Retina (tissue), 1 donor: ENCODE measurements around the gene PAIP1.
"Not testable (repeated sequence)": the region's sequence is repeated elsewhere in the genome, so short reads cannot be mapped to it uniquely, and the experiment has no call there.

Experiments used
- DNase-seq: peaks from one replicate; pipeline ENCODE4 v3.0.0-alpha.2; 2016

The PAIP1 gene

DNA sequence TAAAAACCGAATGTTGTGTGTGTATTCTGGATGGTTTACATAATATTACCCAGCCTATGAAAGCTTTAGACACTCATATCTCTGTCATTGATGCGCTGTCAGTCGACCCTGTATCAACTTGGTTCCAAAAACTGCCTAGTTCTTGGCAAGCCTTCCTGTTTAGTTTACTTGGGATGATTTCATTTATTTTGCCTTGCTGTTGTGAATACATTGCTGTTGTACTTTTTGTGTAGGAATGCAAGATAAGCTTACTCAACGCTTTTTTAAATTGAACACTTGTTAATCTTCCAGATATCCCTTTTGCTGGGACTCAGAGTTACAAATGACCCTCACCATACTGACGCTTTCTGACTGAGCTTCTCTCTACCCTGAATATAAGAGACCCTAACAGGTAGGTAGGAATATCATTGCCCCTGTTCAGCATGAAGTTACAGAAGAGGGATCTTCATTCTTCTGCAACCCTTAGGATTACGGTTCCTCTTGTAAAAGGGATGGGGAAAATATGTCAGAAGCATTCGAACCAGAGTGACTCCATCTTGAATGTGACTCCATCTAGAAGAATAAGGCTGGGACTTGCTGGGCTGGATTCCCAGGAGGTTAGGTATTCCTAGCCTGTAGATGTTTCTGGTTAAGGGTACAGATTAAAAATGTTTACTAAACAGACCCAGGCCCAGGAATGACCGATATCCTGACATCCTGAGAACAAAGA is 13.7 kb upstream of the PAIP1 start:
- no peak for DNase-seq

DNA sequence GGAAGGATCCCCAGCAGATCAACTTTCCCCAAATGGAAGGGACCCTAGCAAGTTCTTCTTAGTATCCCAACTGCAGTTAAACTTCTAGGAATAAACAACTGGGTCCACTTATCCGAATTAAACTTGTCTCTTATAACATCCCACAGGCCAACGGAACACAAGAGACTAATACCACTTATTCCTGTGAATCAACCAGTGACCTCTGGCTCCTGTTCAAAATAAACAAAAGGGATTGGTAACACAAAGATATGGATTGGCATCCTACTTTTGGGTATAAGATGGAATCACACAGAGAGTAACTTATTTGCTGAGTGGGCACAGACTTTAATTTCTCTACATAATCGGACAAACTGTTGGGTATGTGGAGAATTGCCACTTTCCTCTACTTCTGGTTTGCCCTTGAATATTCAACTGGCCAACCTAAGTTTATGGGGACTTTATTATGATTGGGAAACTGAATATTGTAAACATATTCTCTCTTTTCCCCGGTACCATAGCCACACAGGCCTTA is 12.4 kb upstream of the PAIP1 start:
- no peak for DNase-seq

DNA sequence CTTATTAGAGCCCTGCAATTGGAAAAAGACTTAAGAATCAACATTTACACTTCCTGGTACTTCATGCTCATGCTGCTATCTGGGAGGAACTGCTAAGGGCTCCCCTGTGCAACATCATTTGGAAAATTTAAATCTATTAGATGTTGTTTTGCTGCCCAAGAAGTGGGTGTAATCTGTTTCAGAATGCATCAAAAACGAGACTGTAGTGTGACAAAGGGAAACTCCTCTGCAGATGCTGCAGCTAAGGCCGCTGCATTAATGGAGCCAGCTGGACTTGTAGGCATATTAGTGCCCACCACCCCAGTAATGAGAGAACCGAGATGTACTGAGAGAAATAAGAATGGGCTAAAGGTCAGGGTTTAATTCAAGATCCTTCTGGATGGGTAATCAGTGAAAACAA is 11.1 kb upstream of the PAIP1 start:
- no peak for DNase-seq

DNA sequence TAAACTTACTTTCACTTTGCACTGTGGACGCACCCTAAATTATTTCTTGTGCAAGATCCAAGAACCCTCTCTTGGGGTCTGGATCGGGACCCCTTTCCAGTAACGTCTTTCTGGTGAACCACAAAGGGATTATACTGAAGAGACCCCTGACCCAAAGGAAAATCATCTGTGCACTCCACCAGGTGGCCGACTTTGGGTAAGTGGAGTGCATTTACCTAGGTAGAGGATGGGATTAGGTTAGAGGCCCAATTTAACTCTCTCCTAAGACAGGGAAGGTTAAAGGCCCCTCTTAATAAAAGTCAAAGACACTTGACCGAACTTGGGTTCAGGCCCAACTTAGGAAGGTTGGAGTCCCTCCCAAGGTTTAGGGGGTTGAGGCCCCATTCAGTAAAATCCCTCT is 8.2 kb upstream of the PAIP1 start:
- DNase-seq = no peak

DNA sequence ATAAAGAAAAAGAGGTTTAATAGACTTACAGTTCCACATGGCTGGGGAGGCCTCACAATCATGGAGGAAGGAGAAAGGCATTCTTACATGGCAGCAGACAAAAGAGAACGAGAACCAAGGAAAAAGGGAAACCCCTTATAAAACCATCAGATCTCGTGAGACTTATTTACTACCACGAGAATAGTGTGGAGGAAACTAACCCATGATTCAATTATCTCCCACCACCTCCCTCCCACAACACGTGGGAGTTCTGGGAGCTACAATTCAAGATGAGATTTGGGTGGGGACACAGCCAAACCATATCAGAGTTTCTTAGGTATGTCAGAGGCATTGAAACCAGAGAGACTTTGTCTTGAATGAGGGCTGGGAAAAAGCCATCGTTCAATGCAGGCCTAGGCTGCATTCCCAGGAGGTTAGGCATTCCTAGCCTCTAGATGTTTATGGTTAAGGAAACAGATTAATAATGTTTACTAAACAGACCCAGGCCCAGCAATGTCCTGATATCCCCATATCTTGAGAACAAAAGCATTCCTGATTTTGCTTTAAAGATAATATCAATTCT is 7.5 kb upstream of the PAIP1 start:
- no peak for DNase-seq

DNA sequence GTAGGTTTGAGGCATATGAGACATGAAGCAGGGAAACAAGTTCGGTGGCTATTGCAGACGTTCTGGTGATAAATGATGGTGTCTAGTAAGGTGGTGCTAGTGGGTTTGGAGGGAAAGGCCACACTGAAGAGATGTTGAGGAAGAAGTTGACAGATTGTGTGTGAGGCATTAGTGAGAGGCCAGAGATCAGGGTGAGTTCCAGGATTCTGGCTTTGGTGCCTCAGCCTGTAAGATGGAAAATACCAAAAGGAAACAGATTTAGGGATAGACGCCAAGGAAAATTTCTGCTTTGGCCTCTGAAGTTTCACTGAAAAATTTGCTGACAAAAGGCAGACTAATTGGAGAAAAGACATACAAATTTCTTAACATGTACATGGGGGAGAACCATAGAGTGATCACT is 6.4 kb upstream of the PAIP1 start:
- DNase-seq = no peak

DNA sequence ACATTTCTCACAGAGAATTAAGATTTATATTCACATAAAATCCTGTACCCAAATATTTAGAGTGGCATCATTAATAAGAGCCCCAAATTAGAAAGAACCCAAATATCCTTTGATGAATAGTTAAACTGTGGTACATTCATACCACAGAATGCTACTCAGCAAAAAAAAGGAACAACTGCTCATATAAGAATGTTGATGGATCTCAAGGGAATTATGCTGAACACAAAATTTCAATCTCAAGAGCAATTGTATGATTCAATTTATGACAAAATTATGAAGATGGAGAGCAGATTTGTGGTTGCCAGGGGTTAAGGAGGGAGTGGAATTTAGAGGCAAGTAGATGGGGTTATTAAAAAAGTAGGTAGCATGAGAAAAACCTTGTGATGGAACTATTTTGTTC is 4.5 kb upstream of the PAIP1 start:
- no peak for DNase-seq

DNA sequence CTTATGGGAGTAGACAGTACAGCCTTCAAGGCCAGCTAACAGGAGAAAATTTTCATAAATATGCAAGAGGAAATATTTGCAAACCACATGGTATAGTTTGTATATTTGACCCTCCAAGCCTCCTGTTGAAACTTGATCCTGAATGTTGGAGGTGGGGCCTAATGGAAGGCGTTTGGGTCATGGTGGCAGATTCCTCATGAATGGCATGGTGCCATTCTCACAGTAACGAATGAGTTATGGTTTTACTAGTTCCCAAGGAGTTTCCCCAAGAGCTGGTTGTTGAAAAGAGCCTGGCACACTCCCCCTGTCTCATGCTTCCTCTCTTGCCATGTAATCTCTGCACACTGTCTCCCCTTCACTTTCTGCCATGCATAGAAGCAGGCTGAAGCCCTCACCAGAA is 3.3 kb upstream of the PAIP1 start:
- no peak for DNase-seq

DNA sequence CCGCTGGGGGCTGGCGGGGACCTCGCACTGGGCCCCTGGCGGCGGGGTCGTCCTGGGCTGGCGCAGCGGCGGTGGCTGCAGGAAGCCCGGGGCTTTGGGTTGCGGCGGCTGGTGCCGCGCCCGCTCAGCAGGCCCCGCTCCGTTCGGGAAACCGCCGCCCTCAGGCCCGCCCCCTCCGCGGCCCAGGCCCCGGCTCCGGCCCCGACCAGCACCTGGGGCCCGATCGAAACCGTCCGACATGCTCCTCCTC is 345 bp downstream of the PAIP1 start:
- not testable (repeated sequence) for DNase-seq

DNA sequence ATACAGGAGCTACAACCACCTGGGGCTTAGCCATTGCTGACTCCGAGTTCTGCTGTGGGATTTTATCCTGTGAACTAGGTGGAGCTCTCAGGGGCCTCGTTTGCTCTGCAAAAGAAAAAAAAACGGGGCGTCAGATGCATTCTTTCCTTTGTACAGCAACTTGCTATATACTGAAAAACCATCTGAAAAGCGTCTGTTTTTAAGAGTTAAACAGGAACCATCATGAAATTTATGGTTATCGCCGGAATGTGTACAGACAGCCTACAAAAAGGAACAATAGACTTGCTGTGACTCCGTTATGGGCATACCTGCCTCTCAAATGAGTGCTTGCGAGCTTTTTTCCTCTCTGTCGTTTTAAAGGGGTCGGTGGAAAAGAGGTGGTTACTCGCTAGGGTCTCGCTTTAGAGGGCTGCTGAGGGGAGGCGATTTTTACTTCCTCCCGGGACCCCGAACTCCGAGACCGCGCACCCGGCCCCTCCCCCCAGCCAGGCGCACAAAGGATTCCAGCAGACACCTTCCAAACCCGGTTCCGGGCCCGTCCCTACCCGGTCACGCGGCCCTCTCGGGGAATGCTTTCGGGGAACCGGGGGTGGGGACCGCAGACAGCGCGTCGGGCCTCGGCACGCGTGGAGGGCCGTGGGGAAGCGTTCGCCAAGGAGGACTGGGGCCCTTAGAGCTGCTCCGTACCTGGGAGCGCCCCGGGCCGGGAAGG is 826 bp downstream of the PAIP1 start:
- peak; percentile 84 for DNase-seq

DNA sequence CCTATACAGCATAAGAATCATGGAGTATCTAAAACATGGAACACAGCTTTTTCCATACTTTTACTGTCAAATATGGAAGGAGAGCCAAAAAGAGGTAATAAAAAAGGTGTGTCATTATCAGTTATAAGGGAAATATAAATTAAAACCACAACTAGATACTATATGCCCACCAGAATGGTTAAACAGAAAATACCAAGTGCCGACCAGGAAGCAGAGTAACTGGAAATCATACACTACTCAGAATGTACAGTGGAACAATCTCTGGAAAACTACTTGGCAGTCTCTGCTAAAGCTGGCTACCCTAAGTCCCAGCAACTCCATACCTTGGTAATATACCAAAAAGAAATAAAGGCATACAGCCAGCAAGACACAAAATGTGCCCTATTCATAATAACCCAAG is 2.4 kb downstream of the PAIP1 start:
- no peak for DNase-seq

DNA sequence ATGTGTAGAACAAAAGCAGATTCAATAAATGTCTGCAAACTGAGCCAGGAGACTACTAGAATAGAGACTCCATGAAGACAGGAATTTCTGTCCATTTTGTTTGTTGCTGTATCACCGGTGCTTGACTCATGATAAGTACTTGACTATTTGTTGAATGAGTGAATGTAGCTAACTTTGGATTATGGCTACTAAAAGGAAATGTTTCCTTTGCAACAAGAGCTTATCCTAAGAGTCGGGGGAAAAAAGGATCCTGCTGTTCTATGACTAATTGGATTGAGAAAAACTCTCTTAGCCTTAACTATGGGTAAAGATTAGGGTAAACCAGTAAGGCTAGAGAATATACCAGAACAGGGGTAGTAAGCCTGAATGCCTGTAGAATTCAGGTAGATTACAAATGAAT is 3.5 kb downstream of the PAIP1 start:
- DNase-seq = no peak

DNA sequence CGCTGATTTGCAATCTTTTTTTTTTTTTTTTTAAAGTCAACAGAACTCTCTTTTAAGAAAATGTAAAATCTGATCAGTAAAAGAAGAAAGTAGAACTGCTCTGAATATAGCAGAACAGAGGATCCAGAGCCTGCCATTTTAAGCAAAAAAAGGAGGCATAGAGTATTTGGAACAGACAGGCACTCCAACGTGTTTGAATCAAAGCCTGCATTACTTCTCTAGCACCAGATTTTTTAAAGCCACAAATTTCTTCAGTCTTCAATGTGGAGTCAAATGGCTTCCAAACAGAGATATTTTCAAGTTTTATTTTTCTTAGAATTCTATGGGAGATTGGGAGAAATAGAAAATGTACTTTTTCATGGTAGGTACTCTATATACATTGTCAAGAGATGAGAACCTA is 5.1 kb downstream of the PAIP1 start:
- DNase-seq = no peak

DNA sequence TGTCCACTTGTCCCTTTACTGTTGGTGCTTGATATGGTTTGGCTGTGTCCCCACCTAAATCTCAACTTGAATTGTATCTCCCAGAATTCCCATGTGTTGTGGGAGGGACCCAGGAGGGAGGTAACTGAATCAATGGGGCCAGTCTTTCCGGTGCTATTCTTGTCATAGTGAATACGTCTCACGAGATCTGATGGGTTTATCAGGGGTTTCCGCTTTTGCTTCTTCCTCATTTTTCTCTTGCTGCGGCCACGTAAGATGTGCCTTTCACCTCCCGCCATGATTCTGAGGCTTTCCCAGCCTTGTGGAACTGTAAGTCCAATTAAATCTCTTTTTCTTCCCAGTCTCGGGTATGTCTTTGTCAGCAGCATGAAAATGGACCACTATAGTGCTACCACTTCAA is 7.6 kb downstream of the PAIP1 start:
- DNase-seq = not testable (repeated sequence)

DNA sequence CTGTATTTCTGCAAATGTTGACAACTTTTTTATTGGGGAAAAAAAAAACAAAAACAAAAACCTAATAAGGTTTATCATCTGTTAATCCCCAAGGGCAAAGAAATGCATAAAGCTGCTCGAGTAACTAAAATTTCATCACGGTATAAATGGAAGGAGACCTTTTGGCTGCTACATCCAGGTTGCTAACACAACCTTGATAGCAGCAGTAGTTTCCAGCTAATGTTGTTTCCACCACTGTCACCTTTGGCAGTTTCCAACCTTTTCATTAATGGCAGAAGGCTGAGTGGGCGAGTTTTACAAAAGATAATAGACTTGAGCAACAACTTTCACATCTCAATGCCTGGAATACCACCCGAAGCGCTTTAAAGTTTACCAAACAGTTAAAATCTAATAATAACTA is 8.5 kb downstream of the PAIP1 start:
- DNase-seq = no peak

DNA sequence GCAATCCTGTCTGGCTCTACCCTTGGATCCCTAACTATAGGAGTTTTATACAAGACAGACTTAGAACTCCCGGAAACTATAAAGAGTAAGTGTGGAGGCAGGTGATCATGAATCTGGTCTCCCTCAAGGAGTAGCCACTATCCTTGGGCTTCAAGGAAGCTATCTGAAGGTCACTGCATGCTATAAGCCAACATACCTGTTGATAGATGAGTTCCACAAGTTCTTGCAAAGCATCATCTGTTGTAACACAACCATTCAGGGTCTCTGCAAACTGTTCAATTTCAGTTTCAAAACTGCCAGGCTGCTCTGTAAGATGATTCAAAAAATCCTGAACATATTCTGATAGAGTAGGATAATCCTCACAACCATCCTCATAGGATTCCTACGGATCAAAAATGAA is 9.3 kb downstream of the PAIP1 start:
- no peak for DNase-seq

DNA sequence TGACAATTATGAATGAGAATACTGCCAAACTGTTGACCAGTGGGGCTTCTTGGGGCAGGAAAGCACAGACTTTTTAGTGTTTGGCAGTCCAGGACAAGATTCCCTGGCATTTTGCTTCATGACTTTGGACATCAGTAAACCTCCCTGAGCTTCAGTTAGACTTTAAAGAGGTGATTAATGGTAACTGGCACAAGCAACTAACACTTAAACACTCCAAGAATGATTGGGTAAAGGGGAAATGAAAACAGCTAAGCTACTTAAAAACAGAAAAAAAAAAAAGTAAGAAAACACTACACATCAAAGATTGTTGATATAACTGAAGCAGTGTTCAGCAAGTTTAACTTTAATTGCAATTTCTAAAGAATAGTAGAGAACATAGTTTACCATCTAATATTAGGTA is 13.4 kb downstream of the PAIP1 start:
- DNase-seq = no peak

DNA sequence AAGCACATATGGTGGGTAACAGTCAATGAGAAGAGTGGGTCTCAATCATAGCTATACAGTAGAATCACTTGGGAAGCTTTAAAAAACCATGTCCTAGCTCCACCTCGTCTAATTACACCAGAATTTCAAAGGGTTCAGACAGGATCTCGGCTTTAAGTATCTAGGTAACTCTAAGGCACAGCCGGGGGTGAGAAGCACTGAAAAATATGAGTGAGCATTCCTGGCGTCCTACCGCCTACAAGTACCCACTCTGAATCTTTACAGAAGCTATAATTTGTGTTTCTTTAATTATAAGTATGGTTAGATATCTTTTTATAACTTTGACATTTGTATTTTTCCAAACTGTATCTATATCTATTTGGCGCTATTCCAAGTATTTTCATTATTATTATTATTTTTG is 16.1 kb downstream of the PAIP1 start:
- no peak for DNase-seq

DNA sequence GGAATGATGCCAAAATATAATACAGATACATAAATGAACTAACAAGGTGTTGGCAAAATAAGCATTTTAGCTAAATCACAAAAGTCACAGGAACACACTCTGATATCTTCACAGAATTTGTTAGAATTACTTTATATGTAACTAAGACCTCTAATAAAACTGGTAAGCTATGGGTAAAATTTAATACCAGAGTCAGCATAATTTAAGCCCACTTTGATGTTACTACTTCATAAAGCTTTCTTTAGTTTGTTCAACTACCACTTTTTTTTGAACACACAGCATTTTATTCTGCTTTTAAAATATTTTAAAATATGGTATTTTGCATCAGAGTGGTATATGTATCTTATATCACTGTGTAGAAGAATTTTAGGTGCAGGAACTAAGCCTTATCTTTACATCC is 19.9 kb downstream of the PAIP1 start:
- DNase-seq = no peak

DNA sequence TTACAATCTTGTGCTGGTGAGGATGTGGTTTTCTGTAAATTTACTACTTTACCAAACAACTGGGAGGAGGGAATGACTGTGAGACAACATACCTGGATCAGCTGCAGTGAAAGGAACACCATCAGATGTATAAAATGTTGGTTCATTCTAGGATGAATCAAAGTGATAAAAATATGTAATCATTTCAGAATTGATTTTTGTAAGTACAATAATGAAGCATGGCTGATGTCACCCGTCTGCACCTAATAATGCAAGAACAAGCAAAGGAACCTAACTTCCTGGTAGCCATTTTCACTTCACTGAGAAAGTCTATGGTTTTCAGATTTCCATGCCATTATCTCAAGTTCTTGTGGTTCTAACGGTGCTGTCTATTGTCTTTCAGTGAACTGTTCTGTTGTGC is 23.2 kb downstream of the PAIP1 start:
- DNase-seq = no peak

DNA sequence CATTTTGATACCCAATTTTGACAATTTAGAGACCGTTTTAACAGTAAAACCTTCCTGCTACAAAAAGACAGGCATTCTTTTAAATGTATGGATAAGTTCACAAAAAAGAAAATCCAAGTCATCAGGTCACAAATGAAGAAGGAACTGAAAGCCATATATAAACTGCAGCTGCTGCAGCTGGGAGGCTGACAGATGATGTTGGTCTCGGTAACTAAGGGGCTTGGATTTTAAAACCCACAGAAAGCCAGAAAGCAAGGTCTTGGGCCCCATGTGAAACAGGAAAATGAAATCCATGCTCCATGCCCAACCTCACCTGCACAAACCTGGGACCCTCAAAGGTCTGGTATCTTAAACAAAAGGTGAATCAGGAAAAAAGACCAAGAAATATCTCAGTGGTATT is 26.2 kb downstream of the PAIP1 start:
- DNase-seq = no peak

DNA sequence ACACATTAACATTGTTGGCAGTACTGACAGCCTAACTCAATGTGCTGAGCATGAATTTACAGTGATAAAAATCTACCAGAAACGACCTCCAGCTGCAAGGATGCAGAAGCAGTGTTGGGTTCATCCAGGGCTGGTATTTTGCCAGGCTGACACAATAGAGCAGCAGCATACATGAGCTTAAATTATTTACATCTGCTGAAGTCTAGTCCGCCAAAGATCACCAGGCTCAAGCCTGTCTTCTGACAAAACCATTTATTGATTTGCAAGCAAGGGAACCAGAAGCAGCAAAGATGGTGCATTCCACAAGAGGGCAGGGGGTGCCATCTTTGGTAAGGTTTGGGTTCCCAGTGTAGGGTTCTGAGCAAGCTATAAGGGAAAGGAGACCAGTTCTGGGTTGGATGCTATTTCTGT is 33.2 kb downstream of the PAIP1 start:
- DNase-seq = no peak

DNA sequence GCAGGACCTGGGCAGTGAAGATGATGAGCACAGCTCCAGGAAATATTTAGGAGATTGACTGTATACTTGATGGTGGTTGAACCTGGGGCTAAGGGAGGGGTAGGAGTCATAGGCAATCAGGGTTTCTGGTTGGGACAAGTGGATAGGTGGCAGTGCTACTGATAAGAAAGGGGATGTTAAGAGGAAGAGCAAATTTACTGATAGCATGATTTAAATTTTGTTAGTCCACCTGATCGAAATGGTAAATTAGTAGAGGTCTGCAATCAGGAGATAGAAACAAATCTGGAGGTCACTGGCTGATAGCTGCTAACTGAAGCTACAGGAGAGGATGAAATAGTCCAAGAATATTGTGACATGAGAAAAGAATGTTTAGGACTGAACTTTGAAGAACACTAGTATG is 36.3 kb downstream of the PAIP1 start:
- DNase-seq = no peak

DNA sequence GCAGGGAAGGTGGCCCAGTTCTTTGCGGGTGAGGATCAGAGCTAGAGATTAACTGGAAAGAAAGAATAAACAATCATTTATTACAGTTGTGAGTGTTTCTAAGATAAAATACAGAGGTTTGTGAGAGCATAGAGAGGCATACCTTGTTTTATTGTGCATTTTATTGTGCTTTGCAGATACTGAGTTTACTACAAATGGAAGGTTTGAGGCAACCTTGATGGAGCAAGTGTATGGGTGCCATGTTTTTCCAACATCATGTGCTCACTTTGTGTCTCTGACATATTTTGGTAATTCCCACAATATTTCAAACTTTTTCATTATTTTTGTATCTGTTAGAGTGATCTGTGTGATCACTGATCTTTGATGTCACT is 41.2 kb downstream of the PAIP1 start:
- DNase-seq = no peak
